ENCODE results near the gene FDPS. TPM values are rescaled to one million over a fixed set of nuclear protein-coding genes. Genes with fewer than 3 reads are reported as not detected.

FDPS gene
- total and polyA plus RNA-seq, 2 experiments from 2014 or later: 167 to 565 TPM

- DNase-seq (ENCODE audit: low read depth in 1 of 2, low spot score in 1 of 2): peak in 1 of 2 donors; percentile 12
- TF ChIP-seq, protein P1, sequence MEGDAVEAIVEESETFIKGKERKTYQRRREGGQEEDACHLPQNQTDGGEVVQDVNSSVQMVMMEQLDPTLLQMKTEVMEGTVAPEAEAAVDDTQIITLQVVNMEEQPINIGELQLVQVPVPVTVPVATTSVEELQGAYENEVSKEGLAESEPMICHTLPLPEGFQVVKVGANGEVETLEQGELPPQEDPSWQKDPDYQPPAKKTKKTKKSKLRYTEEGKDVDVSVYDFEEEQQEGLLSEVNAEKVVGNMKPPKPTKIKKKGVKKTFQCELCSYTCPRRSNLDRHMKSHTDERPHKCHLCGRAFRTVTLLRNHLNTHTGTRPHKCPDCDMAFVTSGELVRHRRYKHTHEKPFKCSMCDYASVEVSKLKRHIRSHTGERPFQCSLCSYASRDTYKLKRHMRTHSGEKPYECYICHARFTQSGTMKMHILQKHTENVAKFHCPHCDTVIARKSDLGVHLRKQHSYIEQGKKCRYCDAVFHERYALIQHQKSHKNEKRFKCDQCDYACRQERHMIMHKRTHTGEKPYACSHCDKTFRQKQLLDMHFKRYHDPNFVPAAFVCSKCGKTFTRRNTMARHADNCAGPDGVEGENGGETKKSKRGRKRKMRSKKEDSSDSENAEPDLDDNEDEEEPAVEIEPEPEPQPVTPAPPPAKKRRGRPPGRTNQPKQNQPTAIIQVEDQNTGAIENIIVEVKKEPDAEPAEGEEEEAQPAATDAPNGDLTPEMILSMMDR (IDR thresholded peaks at IDR 0.05; ENCODE audit: low read depth, low read length): no peak
- no peak overlapping the region for H3K27ac ChIP-seq
- peaks cover 80% of the 10 kb centered on the region for H3K36me3 ChIP-seq
- H3K9me3 ChIP-seq (ENCODE audit: low read depth): no peaks in the 10 kb centered on the region
- H3K4me3 ChIP-seq: no peak overlapping the region
- H3K4me1 ChIP-seq (ENCODE audit: low read depth): no peaks in the 10 kb centered on the region
- no peaks in the 10 kb centered on the region for H3K27me3 ChIP-seq
Observed at GRCh38 chr1:155339515-155340097, 30.9 kb downstream of the FDPS start.

DNA sequence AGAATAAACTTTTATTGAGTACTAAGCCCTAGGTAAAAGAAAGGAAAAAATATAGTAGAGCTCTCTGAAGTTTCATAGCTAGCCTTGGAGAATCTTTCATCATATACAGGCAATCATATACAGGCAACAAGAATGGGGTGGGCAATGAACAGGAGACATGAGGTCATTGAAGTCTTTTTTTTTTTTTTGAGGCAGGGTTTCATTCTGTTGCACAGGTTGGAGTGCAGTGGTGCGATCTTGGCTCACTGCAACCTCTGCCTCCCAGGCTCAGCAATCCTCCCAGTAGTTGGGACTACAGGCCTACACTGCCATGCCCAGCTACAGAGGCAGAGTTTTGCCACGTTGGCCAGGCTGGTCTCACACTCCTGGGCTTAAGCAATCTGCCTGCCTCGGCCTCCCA, 34.2 kb downstream of the FDPS start:
- no peak overlapping the region for H3K4me3 ChIP-seq
- no peaks in the 10 kb centered on the region for H3K27me3 ChIP-seq
- no peak overlapping the region for H3K27ac ChIP-seq
- H3K4me1 ChIP-seq (ENCODE audit: low read depth): no peaks in the 10 kb centered on the region
- no peak for DNase-seq (ENCODE audit: low read depth in 1 of 2, low spot score in 1 of 2)
- no peaks in the 10 kb centered on the region for H3K9me3 ChIP-seq (ENCODE audit: low read depth)
- TF ChIP-seq, protein P1 (IDR thresholded peaks at IDR 0.05; ENCODE audit: low read depth, low read length): no peak
- peaks cover 74% of the 10 kb centered on the region for H3K36me3 ChIP-seq

DNA sequence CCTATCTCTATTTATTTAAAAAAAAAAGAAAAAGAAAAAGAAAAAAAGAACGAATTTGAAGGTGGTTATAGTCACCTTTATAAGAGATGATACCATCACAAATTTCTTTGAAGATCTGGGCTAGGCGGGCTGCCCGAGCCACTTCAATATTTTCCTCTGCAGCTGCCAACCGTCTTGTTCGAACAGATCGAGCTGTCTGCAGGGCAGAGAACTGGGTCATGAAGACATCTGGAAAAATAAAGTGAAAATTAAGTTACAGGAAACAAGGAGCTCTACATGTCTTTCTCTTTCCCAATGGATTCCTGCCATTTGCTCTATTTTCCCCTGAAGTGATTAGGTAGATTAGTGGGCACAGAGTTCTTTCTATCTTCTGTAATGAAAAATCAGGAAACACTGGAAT, 44.0 kb downstream of the FDPS start:
- no peak for DNase-seq (ENCODE audit: low read depth in 1 of 2, low spot score in 1 of 2)
- TF ChIP-seq, protein P1 (IDR thresholded peaks at IDR 0.05; ENCODE audit: low read depth, low read length): no peak
- H3K27me3 ChIP-seq: no peaks in the 10 kb centered on the region
- no peak overlapping the region for H3K27ac ChIP-seq
- H3K4me1 ChIP-seq (ENCODE audit: low read depth): no peaks in the 10 kb centered on the region
- no peak overlapping the region for H3K4me3 ChIP-seq
- H3K36me3 ChIP-seq: peaks cover 57% of the 10 kb centered on the region
- H3K9me3 ChIP-seq (ENCODE audit: low read depth): no peaks in the 10 kb centered on the region

GRCh38 chr1:155360051-155360450, 51.4 kb downstream of the FDPS start:
- Histone ChIP-seq H3K4me3 (no peak overlapping the region), H3K27me3 (no peaks in the 10 kb centered on the region), H3K9me3 (ENCODE audit: low read depth) (no peaks in the 10 kb centered on the region), H3K27ac (no peak overlapping the region), H3K4me1 (ENCODE audit: low read depth) (no peaks in the 10 kb centered on the region), H3K36me3 (peaks cover 34% of the 10 kb centered on the region)
- DNase-seq (ENCODE audit: low read depth in 1 of 2, low spot score in 1 of 2): no peak
- TF ChIP-seq, protein P1 (IDR thresholded peaks at IDR 0.05; ENCODE audit: low read depth, low read length): no peak

Other genes starting within 250 kb of the FDPS start
- 29.2 and 36.0 TPM in 2 replicates for gene EFNA4, start 245.1 kb upstream of the FDPS start, total RNA-seq
- gene EFNA4, start 245.1 kb upstream of the FDPS start, polyA plus RNA-seq: 18.3 and 29.6 TPM in 2 replicates
- gene EFNA3, start 230.0 kb upstream of the FDPS start, total RNA-seq: 26.3 and 31.9 TPM in 2 replicates
- gene EFNA3, start 230.0 kb upstream of the FDPS start, polyA plus RNA-seq: 34.2 and 43.0 TPM in 2 replicates
- 39.1 and 43.1 TPM in 2 replicates for gene EFNA1, start 181.0 kb upstream of the FDPS start, total RNA-seq
- 83.5 and 104 TPM in 2 replicates for gene EFNA1, start 181.0 kb upstream of the FDPS start, polyA plus RNA-seq
- 18.4 and 20.9 TPM in 2 replicates for gene SLC50A1, start 173.0 kb upstream of the FDPS start, total RNA-seq
- 45.1 and 50.7 TPM in 2 replicates for gene SLC50A1, start 173.0 kb upstream of the FDPS start, polyA plus RNA-seq
- 102 and 114 TPM in 2 replicates for gene DPM3, start 168.3 kb upstream of the FDPS start, total RNA-seq
- gene DPM3, start 168.3 kb upstream of the FDPS start, polyA plus RNA-seq: 105 and 110 TPM in 2 replicates
- gene KRTCAP2, start 135.6 kb upstream of the FDPS start, total RNA-seq: 122 and 124 TPM in 2 replicates
- gene KRTCAP2, start 135.6 kb upstream of the FDPS start, polyA plus RNA-seq: 357 and 428 TPM in 2 replicates
- 3.6 and 5.4 TPM in 2 replicates for gene TRIM46, start 135.0 kb upstream of the FDPS start, total RNA-seq
- 2.9 and 3.2 TPM in 2 replicates for gene TRIM46, start 135.0 kb upstream of the FDPS start, polyA plus RNA-seq
- gene THBS3, start 101.0 kb upstream of the FDPS start, total RNA-seq: 10.8 and 14.2 TPM in 2 replicates
- 9.4 and 15.1 TPM in 2 replicates for gene THBS3, start 101.0 kb upstream of the FDPS start, polyA plus RNA-seq
- 24.7 and 45.0 TPM in 2 replicates for gene MTX1, start 100.2 kb upstream of the FDPS start, total RNA-seq
- gene MTX1, start 100.2 kb upstream of the FDPS start, polyA plus RNA-seq: 31.9 and 50.2 TPM in 2 replicates
- gene ENTREP3, start 53.4 kb upstream of the FDPS start, total RNA-seq: 39.5 and 46.2 TPM in 2 replicates
- 42.0 and 59.2 TPM in 2 replicates for gene ENTREP3, start 53.4 kb upstream of the FDPS start, polyA plus RNA-seq
- gene SCAMP3, start 46.5 kb upstream of the FDPS start, total RNA-seq: 67.3 and 109 TPM in 2 replicates
- 100 and 172 TPM in 2 replicates for gene SCAMP3, start 46.5 kb upstream of the FDPS start, polyA plus RNA-seq
- gene CLK2, start 35.4 kb upstream of the FDPS start, total RNA-seq: 57.3 and 65.3 TPM in 2 replicates
- gene CLK2, start 35.4 kb upstream of the FDPS start, polyA plus RNA-seq: 45.1 and 68.5 TPM in 2 replicates
- 1.7 and 3.5 TPM in 2 replicates for gene HCN3, start 31.4 kb upstream of the FDPS start, total RNA-seq
- gene HCN3, start 31.4 kb upstream of the FDPS start, polyA plus RNA-seq: 3.7 and 12.9 TPM in 2 replicates
- gene PKLR, start 7.4 kb upstream of the FDPS start, total RNA-seq: 0.06 TPM in 1 of 2 replicates, not detected in the other
- not detected in 2 replicates for gene PKLR, start 7.4 kb upstream of the FDPS start, polyA plus RNA-seq
- 25.9 and 35.6 TPM in 2 replicates for gene RUSC1, start 12.0 kb downstream of the FDPS start, total RNA-seq
- gene RUSC1, start 12.0 kb downstream of the FDPS start, polyA plus RNA-seq: 26.7 and 44.4 TPM in 2 replicates